Activated CD4-positive, alpha-beta T cell treated with anti-CD3 and anti-CD28 coated beads, Interleukin-2, amount 50 U/mL, for 4 hours (primary cell): ENCODE data around the gene ABCA6.
"Not testable (repeated sequence)": the region's sequence is repeated elsewhere in the genome, so short reads cannot be mapped to it uniquely, and the experiment has no call there.

Experiments
- DNase-seq, 2 experiments: peaks; one replicate each; pipeline ENCODE4 v3.0.0-alpha.2; 2020

The ABCA6 gene

GRCh38 chr17:69072803-69073256 is 68.9 kb downstream of the ABCA6 start:
- DNase-seq, result not testable (repeated sequence)

- not testable (repeated sequence) for DNase-seq
These were observed 70.5 kb downstream of the ABCA6 start for GRCh38 chr17:69071233-69071586.

- not testable (repeated sequence) for DNase-seq
These were observed 71.1 kb downstream of the ABCA6 start for GRCh38 chr17:69070378-69071232.

GRCh38 chr17:69069226-69069750 is 72.4 kb downstream of the ABCA6 start:
- no peak for DNase-seq

- DNase-seq, result no peak
These were observed 74.2 kb downstream of the ABCA6 start for GRCh38 chr17:69067274-69068047.

GRCh38 chr17:69066482-69066881 is 75.2 kb downstream of the ABCA6 start:
- no peak for DNase-seq

- DNase-seq, result no peak
These were observed 76.6 kb downstream of the ABCA6 start for GRCh38 chr17:69065113-69065512.

- DNase-seq, result no peak
These were observed 77.2 kb downstream of the ABCA6 start for GRCh38 chr17:69064476-69064875.

GRCh38 chr17:69064001-69064400 is 77.7 kb downstream of the ABCA6 start:
- DNase-seq, result no peak

GRCh38 chr17:69062860-69063581 is 78.7 kb downstream of the ABCA6 start:
- DNase-seq, result no peak

- DNase-seq, result no peak
These were observed 79.8 kb downstream of the ABCA6 start for GRCh38 chr17:69061721-69062556.

GRCh38 chr17:69060822-69061221 is 80.9 kb downstream of the ABCA6 start, which contains the start of gene ABCA9:
Gene ABCA9, minus strand, starts transcription at chr17:69060927. Its CDS starts 9,801 bp downstream, at chr17:69051126.
- DNase-seq, result no peak

- no peak for DNase-seq
These were observed 82.1 kb downstream of the ABCA6 start for GRCh38 chr17:69059458-69060175.

GRCh38 chr17:69058165-69058564 is 83.5 kb downstream of the ABCA6 start:
- no peak for DNase-seq

GRCh38 chr17:69057280-69057679 is 84.4 kb downstream of the ABCA6 start:
- no peak for DNase-seq

GRCh38 chr17:69056179-69056823 is 85.4 kb downstream of the ABCA6 start:
- no peak for DNase-seq

- DNase-seq, result no peak
These were observed 86.4 kb downstream of the ABCA6 start for GRCh38 chr17:69055334-69055733.

GRCh38 chr17:69050999-69051775 is 90.5 kb downstream of the ABCA6 start:
- no peak for DNase-seq

- no peak for DNase-seq
These were observed 93.1 kb downstream of the ABCA6 start for GRCh38 chr17:69048634-69049033.
